Endodermal cell (in vitro differentiated cells): ENCODE results near the gene RABGAP1L. TPM values are rescaled to one million over a fixed set of nuclear protein-coding genes. Genes with fewer than 3 reads are reported as not detected.

ENCODE experiments used
- DNase-seq: peaks from one replicate; pipeline ENCODE4 v3.0.0-alpha.2; 2017
- H3K27ac ChIP-seq: 2 replicates; pipeline ENCODE4 v1.5.1; 2013; ENCODE audit warnings: mild to moderate bottlenecking, low read depth, low read length, moderate library complexity
- H3K27me3 ChIP-seq: 2 replicates; pipeline ENCODE4 v1.6.1; 2013; ENCODE audit warnings: mild to moderate bottlenecking, low read length, moderate library complexity; ENCODE audit not compliant: insufficient read depth, control insufficient read depth, poor library complexity, severe bottlenecking
- H3K36me3 ChIP-seq: 2 replicates; pipeline ENCODE4 v1.7.0; 2013; ENCODE audit warnings: mild to moderate bottlenecking, low read length, moderate library complexity; ENCODE audit not compliant: control insufficient read depth, insufficient read depth
- H3K4me1 ChIP-seq: one replicate; pipeline ENCODE4 v1.7.0; 2013; ENCODE audit warnings: low read length; ENCODE audit not compliant: control insufficient read depth, insufficient read depth
- H3K4me3 ChIP-seq: 2 replicates; pipeline ENCODE4 v1.5.1; 2013; ENCODE audit warnings: mild to moderate bottlenecking, low read length, moderate library complexity
- H3K9ac ChIP-seq: 2 replicates; pipeline ENCODE4 v1.6.1; 2013; ENCODE audit warnings: mild to moderate bottlenecking, low read length, moderate library complexity; ENCODE audit not compliant: poor library complexity, severe bottlenecking; ENCODE audit errors: extremely low read depth
- H3K9me3 ChIP-seq: 2 replicates; pipeline ENCODE4 v1.6.1; 2013; ENCODE audit warnings: mild to moderate bottlenecking, low read length, moderate library complexity; ENCODE audit not compliant: control insufficient read depth
- H3K27ac Mint-ChIP-seq: 2 replicates; pipeline ENCODE4 v1.8.0; 2020; ENCODE audit warnings: mixed read lengths
- H3K27me3 Mint-ChIP-seq: 2 replicates; pipeline ENCODE4 v1.8.0; 2021; ENCODE audit warnings: mild to moderate bottlenecking, mixed read lengths; ENCODE audit not compliant: insufficient read depth
- H3K36me3 Mint-ChIP-seq: 2 replicates; pipeline ENCODE4 v1.8.0; 2020; ENCODE audit warnings: low read depth, mixed read lengths
- H3K4me1 Mint-ChIP-seq: 2 replicates; pipeline ENCODE4 v1.8.0; 2020; ENCODE audit warnings: mixed read lengths
- H3K4me3 Mint-ChIP-seq: 2 replicates; pipeline ENCODE4 v1.8.0; 2020; ENCODE audit warnings: mild to moderate bottlenecking, moderate library complexity, mixed read lengths
- H3K9me3 Mint-ChIP-seq: 2 replicates; pipeline ENCODE4 v1.8.0; 2020; ENCODE audit warnings: mild to moderate bottlenecking, mixed read lengths
- WGBS, 2 experiments: methylation state at CpG; one replicate each; pipeline versions ENCODE4 v1.1.5 to v1.1.7; 2013; ENCODE audit warnings: missing lambda C conversion rate in 2 of 2, mixed read lengths in 1 of 2; ENCODE audit not compliant: insufficient coverage in 1 of 2, insufficient read length in 1 of 2; 5-methylcytosine and 5-hydroxymethylcytosine counted together
- total RNA-seq, 2 donors: library from RNA; stranded (reverse); fragmentation: NEBNext Ultra II Directional in 1 of 2; extraction: Animal tissue kit (Norgen Biotek cat#: 25700) in 1 of 2; gene quantifications; 2 replicates in 1 of 2; 3 replicates in 1 of 2; pipeline ENCODE4 v1.2.1, GENCODE V29; 2021
- TF ChIP-seq, protein P1 (sequence below): fragments of 200-600 bp; sonication (generic); conservative IDR thresholded peaks from 2 replicates; pipeline ENCODE4 v1.5.0; 2021; ENCODE audit warnings: antibody characterized with exemption, mild to moderate bottlenecking

The RABGAP1L gene
- total RNA-seq, 2 donors from 2014 or later = 32.5 to 36.9 TPM

DNA sequence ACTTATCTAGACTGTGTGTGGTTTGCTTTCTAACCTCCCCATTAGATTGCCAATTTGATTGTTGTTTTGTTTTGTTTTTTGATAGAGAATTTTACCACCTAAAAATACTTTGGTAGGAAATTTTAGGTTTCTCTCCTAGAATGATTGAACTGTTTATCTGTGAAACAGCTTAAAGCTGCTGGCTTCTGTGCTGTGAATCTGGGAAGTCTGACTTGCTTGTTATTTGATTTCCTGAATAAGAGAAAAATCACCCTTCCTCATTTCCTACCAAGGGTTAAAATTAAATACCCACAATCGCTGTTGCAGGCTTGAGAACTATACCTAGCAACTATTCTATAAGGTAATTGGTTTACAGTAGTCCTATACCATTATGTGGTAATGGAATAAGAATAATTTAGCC lies 641.6 kb downstream of the RABGAP1L start:
- peaks cover 2% of the 10 kb centered on the region for H3K27me3 Mint-ChIP-seq
- peak overlapping the region; percentile 82 for H3K4me3 ChIP-seq
- peaks cover 20% of the 10 kb centered on the region for H3K27me3 ChIP-seq
- no peak overlapping the region for H3K9ac ChIP-seq
- no peaks in the 10 kb centered on the region for H3K36me3 Mint-ChIP-seq
- no peaks in the 10 kb centered on the region for H3K36me3 ChIP-seq
- no peaks in the 10 kb centered on the region for H3K9me3 ChIP-seq
- H3K27ac ChIP-seq = no peak overlapping the region
- no peak for DNase-seq
- no peak overlapping the region for H3K4me3 Mint-ChIP-seq
- peaks cover 2% of the 10 kb centered on the region for H3K4me1 ChIP-seq
- no peaks in the 10 kb centered on the region for H3K9me3 Mint-ChIP-seq
- WGBS, 2 experiments = 60% methylated on average over 1 of the region's 1 CpG; no CpG with 5 or more reads in 1 of the 2 experiments
- H3K4me1 Mint-ChIP-seq = no peaks in the 10 kb centered on the region
- no peak overlapping the region for H3K27ac Mint-ChIP-seq
- TF ChIP-seq, protein P1, sequence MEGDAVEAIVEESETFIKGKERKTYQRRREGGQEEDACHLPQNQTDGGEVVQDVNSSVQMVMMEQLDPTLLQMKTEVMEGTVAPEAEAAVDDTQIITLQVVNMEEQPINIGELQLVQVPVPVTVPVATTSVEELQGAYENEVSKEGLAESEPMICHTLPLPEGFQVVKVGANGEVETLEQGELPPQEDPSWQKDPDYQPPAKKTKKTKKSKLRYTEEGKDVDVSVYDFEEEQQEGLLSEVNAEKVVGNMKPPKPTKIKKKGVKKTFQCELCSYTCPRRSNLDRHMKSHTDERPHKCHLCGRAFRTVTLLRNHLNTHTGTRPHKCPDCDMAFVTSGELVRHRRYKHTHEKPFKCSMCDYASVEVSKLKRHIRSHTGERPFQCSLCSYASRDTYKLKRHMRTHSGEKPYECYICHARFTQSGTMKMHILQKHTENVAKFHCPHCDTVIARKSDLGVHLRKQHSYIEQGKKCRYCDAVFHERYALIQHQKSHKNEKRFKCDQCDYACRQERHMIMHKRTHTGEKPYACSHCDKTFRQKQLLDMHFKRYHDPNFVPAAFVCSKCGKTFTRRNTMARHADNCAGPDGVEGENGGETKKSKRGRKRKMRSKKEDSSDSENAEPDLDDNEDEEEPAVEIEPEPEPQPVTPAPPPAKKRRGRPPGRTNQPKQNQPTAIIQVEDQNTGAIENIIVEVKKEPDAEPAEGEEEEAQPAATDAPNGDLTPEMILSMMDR = no peak

DNA sequence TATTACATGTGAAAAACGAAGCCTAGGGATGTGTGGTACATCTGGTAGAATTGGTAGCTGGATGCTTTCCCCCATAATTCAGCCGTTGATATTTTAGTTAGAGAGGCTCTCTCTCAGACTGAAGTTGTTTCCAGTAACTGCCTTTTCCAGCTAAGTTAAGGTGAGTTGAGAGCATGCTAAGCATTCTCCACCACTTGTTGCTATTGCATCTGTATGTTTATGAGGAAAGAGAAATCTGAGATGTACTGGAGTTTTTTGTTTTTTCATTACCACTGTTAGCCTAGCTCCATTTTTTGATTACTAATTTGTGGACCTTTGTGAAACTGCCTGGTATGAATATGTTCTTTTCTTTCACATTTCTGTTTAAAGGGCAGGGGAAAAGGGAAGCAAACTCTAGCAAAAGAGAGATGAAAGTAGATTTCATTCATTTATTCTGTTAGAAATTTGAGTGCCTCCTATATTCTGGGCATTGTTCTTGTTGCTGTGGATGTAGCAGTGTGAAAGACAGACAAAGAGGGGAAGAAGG lies 650.5 kb downstream of the RABGAP1L start:
- no peaks in the 10 kb centered on the region for H3K9me3 ChIP-seq
- WGBS, 2 experiments = 85% methylated on average over 1 of the region's 2 CpGs; no CpG with 5 or more reads in 1 of the 2 experiments
- peaks cover 19% of the 10 kb centered on the region for H3K27me3 Mint-ChIP-seq
- H3K27me3 ChIP-seq = peaks cover 39% of the 10 kb centered on the region
- H3K27ac Mint-ChIP-seq = no peak overlapping the region
- no peak overlapping the region for H3K4me3 Mint-ChIP-seq
- H3K9me3 Mint-ChIP-seq = no peaks in the 10 kb centered on the region
- H3K4me3 ChIP-seq = no peak overlapping the region
- no peaks in the 10 kb centered on the region for H3K36me3 Mint-ChIP-seq
- no peak overlapping the region for H3K9ac ChIP-seq
- TF ChIP-seq, protein P1 = no peak
- H3K4me1 ChIP-seq = peaks cover 2% of the 10 kb centered on the region
- no peak for DNase-seq
- peaks cover 33% of the 10 kb centered on the region for H3K4me1 Mint-ChIP-seq
- H3K27ac ChIP-seq = no peak overlapping the region
- H3K36me3 ChIP-seq = no peaks in the 10 kb centered on the region

DNA sequence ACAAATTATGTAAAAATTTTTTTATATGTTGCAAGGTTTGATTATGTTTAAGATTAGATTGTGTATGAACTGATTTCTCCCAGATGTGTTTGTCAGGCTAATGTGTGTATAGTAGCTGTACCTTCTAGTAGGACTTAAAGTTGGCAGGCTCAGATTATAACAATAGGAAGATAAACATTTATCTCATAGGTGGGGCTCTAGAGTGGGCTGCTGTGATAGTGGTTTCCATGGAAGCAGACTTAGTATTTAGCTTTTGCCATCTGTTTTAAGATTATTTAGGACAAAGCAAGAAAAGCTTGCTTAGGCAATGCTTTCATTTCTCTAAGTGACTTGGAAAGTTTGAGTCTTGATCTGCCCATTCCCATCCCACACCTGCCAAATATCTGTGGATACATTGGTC lies 652.7 kb downstream of the RABGAP1L start:
- H3K9me3 Mint-ChIP-seq = no peaks in the 10 kb centered on the region
- H3K36me3 Mint-ChIP-seq = no peaks in the 10 kb centered on the region
- peaks cover 13% of the 10 kb centered on the region for H3K27me3 Mint-ChIP-seq
- no peak overlapping the region for H3K4me3 Mint-ChIP-seq
- no peak overlapping the region for H3K27ac Mint-ChIP-seq
- Histone ChIP-seq H3K9me3 (no peaks in the 10 kb centered on the region), H3K9ac (peak overlapping the region; percentile 28), H3K4me3 (peak overlapping the region; percentile 34), H3K36me3 (no peaks in the 10 kb centered on the region), H3K4me1 (peaks cover 2% of the 10 kb centered on the region), H3K27me3 (peaks cover 22% of the 10 kb centered on the region), H3K27ac (peak overlapping the region; percentile 5)
- TF ChIP-seq, protein P1 = no peak
- no peak for DNase-seq
- peaks cover 36% of the 10 kb centered on the region for H3K4me1 Mint-ChIP-seq
